WTC11 (cell line): ENCODE data around the gene USH2A. TPM values are rescaled to one million over a fixed set of nuclear protein-coding genes. Genes with fewer than 3 reads are reported as not detected.

Source experiments
- ATAC-seq: fragments of 200-7000 bp; cut with Tn5 transposase; 2 replicates; pipeline ENCODE4 v1.10.0; 2021; ENCODE audit warnings: mild to moderate bottlenecking, moderate library complexity
- CTCF ChIA-PET: fragments of 300-600 bp; sonication (Branson Sonifier 250); formaldehyde crosslinking; loops from one replicate; lab custom pipeline; 2021; ENCODE audit warnings: antibody characterized with exemption; lab: Charles Lee
- POLR2A ChIA-PET: fragments of 350-600 bp; sonication (Branson Sonifier 250); formaldehyde crosslinking; loops from one replicate; lab custom pipeline; 2021; ENCODE audit warnings: antibody characterized with exemption; lab: Charles Lee
- DNase-seq: peaks from one replicate; pipeline ENCODE4 v3.0.0; 2021; ENCODE audit warnings: low spot score
- H3K27ac Mint-ChIP-seq: 2 replicates; pipeline ENCODE4 v1.8.0; 2021; ENCODE audit warnings: mixed read lengths
- H3K27me3 Mint-ChIP-seq: 2 replicates; pipeline ENCODE4 v1.8.0; 2021; ENCODE audit warnings: low read depth, mild to moderate bottlenecking, moderate library complexity, mixed read lengths
- H3K36me3 Mint-ChIP-seq: 2 replicates; pipeline ENCODE4 v1.8.0; 2021; ENCODE audit warnings: mixed read lengths
- H3K4me1 Mint-ChIP-seq: 2 replicates; pipeline ENCODE4 v1.8.0; 2022; ENCODE audit warnings: mixed read lengths
- H3K4me3 Mint-ChIP-seq: 2 replicates; pipeline ENCODE4 v1.8.0; 2021; ENCODE audit warnings: mild to moderate bottlenecking, moderate library complexity, mixed read lengths
- H3K9me3 Mint-ChIP-seq: 2 replicates; pipeline ENCODE4 v1.8.0; 2021; ENCODE audit warnings: mixed read lengths
- ATF1 ChIP-seq: sonication (generic); formaldehyde crosslinking; IDR thresholded peaks from 2 replicates; pipeline ENCODE4 v1.8.1; 2023; ENCODE audit warnings: mild to moderate bottlenecking, moderate library complexity, missing genetic modification reagents
- CBFB ChIP-seq: sonication (generic); formaldehyde crosslinking; IDR thresholded peaks from 2 replicates; pipeline ENCODE4 v1.8.1; 2022; ENCODE audit warnings: mild to moderate bottlenecking, low read depth, missing genetic modification reagents
- CREB1 ChIP-seq: sonication (generic); formaldehyde crosslinking; IDR thresholded peaks from 2 replicates; pipeline ENCODE4 v1.8.0; 2023; ENCODE audit warnings: mild to moderate bottlenecking, missing genetic modification reagents
- GABPB1 ChIP-seq: sonication (generic); formaldehyde crosslinking; IDR thresholded peaks from 2 replicates; pipeline ENCODE4 v1.8.1; 2023; ENCODE audit warnings: mild to moderate bottlenecking, missing genetic modification reagents
- GRHL2 ChIP-seq: fragments of 250-450 bp; sonication (Bioruptor Pico); IDR thresholded peaks from 2 replicates; pipeline ENCODE4 v1.8.0; 2022; ENCODE audit warnings: mild to moderate bottlenecking, moderate library complexity; ENCODE audit not compliant: insufficient replicate concordance, severe bottlenecking
- GTF2I ChIP-seq: fragments of 250-450 bp; sonication (Bioruptor Pico); conservative IDR thresholded peaks from 2 replicates; pipeline ENCODE4 v1.4.0; 2021; ENCODE audit warnings: mild to moderate bottlenecking
- HMGA2 ChIP-seq: fragments of 250-450 bp; sonication (Bioruptor Pico); IDR thresholded peaks from 2 replicates; pipeline ENCODE4 v1.4.0; 2021; ENCODE audit warnings: mild to moderate bottlenecking, moderate library complexity
- IRF1 ChIP-seq: sonication (generic); formaldehyde crosslinking; IDR thresholded peaks from 2 replicates; pipeline ENCODE4 v1.8.0; 2023; ENCODE audit warnings: missing genetic modification reagents
- JUN ChIP-seq: sonication (generic); formaldehyde crosslinking; IDR thresholded peaks from 2 replicates; pipeline ENCODE4 v1.8.0; 2023; ENCODE audit warnings: mild to moderate bottlenecking, missing genetic modification reagents
- MLX ChIP-seq: sonication (generic); formaldehyde crosslinking; IDR thresholded peaks from 2 replicates; pipeline ENCODE4 v1.8.1; 2023; ENCODE audit warnings: mild to moderate bottlenecking, missing genetic modification reagents, moderate library complexity
- NR2C2 ChIP-seq: sonication (generic); formaldehyde crosslinking; IDR thresholded peaks from 2 replicates; pipeline ENCODE4 v1.8.0; 2022; ENCODE audit warnings: mild to moderate bottlenecking, missing genetic modification reagents
- PRRX2 ChIP-seq: fragments of 250-450 bp; sonication (Bioruptor Pico); IDR thresholded peaks from 2 replicates; pipeline ENCODE4 v1.8.0; 2021; ENCODE audit warnings: mild to moderate bottlenecking
- RELA ChIP-seq: sonication (generic); formaldehyde crosslinking; IDR thresholded peaks from 2 replicates; pipeline ENCODE4 v1.8.1; 2022; ENCODE audit warnings: missing genetic modification reagents, mild to moderate bottlenecking, borderline replicate concordance
- SMAD4 ChIP-seq: sonication (generic); formaldehyde crosslinking; IDR thresholded peaks from 2 replicates; pipeline ENCODE4 v1.8.0; 2022; ENCODE audit warnings: mild to moderate bottlenecking, missing genetic modification reagents
- TCF7 ChIP-seq: sonication (generic); formaldehyde crosslinking; IDR thresholded peaks from 2 replicates; pipeline ENCODE4 v1.8.0; 2022; ENCODE audit warnings: mild to moderate bottlenecking, low read depth, missing genetic modification reagents, moderate library complexity
- ZBTB21 ChIP-seq: sonication (generic); formaldehyde crosslinking; IDR thresholded peaks from 2 replicates; pipeline ENCODE4 v1.8.1; 2023; ENCODE audit warnings: mild to moderate bottlenecking, missing genetic modification reagents, borderline replicate concordance
- ZNF138 ChIP-seq: sonication (generic); formaldehyde crosslinking; conservative IDR thresholded peaks from 2 replicates; pipeline ENCODE4 v1.8.1; 2022; ENCODE audit warnings: mild to moderate bottlenecking, moderate library complexity, missing genetic modification reagents
- ZNF219 ChIP-seq: sonication (generic); formaldehyde crosslinking; IDR thresholded peaks from 2 replicates; pipeline ENCODE4 v1.8.0; 2023; ENCODE audit warnings: missing genetic modification reagents, mild to moderate bottlenecking, borderline replicate concordance
- total RNA-seq: library from RNA; stranded (reverse); gene quantifications from 3 replicates; pipeline ENCODE4 v1.2.3, GENCODE V29; 2021
- TF ChIP-seq, protein P1 (sequence below): sonication (generic); formaldehyde crosslinking; IDR thresholded peaks from 2 replicates; pipeline ENCODE4 v1.8.0; 2022; ENCODE audit warnings: mild to moderate bottlenecking, missing genetic modification reagents
- TF ChIP-seq, protein P2 (sequence below): fragments of 250-450 bp; sonication (Bioruptor Pico); IDR thresholded peaks from 2 replicates; pipeline ENCODE4 v1.9.0; 2021; ENCODE audit warnings: mild to moderate bottlenecking
- TF ChIP-seq, protein P3 (sequence below): sonication (generic); formaldehyde crosslinking; IDR thresholded peaks from 2 replicates; pipeline ENCODE4 v1.8.0; 2022; ENCODE audit warnings: missing genetic modification reagents

The USH2A gene
- total RNA-seq, 1 experiment from 2014 or later, result 0.37 TPM

- ATAC-seq (peak; percentile 38), DNase-seq (no peak)
- Mint-ChIP-seq H3K4me1 (peaks cover 63% of the 10 kb centered on the region), H3K27me3 (no peaks in the 10 kb centered on the region), H3K36me3 (no peaks in the 10 kb centered on the region), H3K9me3 (no peaks in the 10 kb centered on the region), H3K4me3 (peak overlapping the region; percentile 47), H3K27ac (peak overlapping the region; percentile 42)
- CTCF ChIA-PET, result no interaction called here
- POLR2A ChIA-PET, result no interaction called here
- TF ChIP-seq, protein P1, sequence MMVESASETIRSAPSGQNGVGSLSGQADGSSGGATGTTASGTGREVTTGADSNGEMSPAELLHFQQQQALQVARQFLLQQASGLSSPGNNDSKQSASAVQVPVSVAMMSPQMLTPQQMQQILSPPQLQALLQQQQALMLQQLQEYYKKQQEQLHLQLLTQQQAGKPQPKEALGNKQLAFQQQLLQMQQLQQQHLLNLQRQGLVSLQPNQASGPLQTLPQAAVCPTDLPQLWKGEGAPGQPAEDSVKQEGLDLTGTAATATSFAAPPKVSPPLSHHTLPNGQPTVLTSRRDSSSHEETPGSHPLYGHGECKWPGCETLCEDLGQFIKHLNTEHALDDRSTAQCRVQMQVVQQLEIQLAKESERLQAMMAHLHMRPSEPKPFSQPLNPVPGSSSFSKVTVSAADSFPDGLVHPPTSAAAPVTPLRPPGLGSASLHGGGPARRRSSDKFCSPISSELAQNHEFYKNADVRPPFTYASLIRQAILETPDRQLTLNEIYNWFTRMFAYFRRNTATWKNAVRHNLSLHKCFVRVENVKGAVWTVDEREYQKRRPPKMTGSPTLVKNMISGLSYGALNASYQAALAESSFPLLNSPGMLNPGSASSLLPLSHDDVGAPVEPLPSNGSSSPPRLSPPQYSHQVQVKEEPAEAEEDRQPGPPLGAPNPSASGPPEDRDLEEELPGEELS (CRISPR knock-in tag), result no peak
- no peak for TF ChIP-seq CBFB (CRISPR knock-in tag)
- no peak for TF ChIP-seq HMGA2 (CRISPR knock-in tag)
- TF ChIP-seq TCF7 (CRISPR knock-in tag), result no peak
- no peak for TF ChIP-seq CREB1
- no peak for TF ChIP-seq GABPB1 (CRISPR knock-in tag)
- TF ChIP-seq ZNF219, result no peak
- TF ChIP-seq, protein P2, sequence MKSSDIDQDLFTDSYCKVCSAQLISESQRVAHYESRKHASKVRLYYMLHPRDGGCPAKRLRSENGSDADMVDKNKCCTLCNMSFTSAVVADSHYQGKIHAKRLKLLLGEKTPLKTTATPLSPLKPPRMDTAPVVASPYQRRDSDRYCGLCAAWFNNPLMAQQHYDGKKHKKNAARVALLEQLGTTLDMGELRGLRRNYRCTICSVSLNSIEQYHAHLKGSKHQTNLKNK (CRISPR knock-in tag), result no peak
- no peak for TF ChIP-seq SMAD4 (CRISPR knock-in tag)
- no peak for TF ChIP-seq GTF2I
- TF ChIP-seq RELA (CRISPR knock-in tag), result no peak
- TF ChIP-seq, protein P3, sequence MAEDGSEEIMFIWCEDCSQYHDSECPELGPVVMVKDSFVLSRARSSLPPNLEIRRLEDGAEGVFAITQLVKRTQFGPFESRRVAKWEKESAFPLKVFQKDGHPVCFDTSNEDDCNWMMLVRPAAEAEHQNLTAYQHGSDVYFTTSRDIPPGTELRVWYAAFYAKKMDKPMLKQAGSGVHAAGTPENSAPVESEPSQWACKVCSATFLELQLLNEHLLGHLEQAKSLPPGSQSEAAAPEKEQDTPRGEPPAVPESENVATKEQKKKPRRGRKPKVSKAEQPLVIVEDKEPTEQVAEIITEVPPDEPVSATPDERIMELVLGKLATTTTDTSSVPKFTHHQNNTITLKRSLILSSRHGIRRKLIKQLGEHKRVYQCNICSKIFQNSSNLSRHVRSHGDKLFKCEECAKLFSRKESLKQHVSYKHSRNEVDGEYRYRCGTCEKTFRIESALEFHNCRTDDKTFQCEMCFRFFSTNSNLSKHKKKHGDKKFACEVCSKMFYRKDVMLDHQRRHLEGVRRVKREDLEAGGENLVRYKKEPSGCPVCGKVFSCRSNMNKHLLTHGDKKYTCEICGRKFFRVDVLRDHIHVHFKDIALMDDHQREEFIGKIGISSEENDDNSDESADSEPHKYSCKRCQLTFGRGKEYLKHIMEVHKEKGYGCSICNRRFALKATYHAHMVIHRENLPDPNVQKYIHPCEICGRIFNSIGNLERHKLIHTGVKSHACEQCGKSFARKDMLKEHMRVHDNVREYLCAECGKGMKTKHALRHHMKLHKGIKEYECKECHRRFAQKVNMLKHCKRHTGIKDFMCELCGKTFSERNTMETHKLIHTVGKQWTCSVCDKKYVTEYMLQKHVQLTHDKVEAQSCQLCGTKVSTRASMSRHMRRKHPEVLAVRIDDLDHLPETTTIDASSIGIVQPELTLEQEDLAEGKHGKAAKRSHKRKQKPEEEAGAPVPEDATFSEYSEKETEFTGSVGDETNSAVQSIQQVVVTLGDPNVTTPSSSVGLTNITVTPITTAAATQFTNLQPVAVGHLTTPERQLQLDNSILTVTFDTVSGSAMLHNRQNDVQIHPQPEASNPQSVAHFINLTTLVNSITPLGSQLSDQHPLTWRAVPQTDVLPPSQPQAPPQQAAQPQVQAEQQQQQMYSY (CRISPR knock-in tag), result no peak
- no peak for TF ChIP-seq GRHL2 (CRISPR knock-in tag)
- TF ChIP-seq NR2C2 (CRISPR knock-in tag), result no peak
- TF ChIP-seq ZNF138 (CRISPR knock-in tag), result no peak
- no peak for TF ChIP-seq IRF1
- no peak for TF ChIP-seq JUN
- no peak for TF ChIP-seq ATF1
Observed at GRCh38 chr1:215650446-215651149, 772.6 kb downstream of the USH2A start.

DNA sequence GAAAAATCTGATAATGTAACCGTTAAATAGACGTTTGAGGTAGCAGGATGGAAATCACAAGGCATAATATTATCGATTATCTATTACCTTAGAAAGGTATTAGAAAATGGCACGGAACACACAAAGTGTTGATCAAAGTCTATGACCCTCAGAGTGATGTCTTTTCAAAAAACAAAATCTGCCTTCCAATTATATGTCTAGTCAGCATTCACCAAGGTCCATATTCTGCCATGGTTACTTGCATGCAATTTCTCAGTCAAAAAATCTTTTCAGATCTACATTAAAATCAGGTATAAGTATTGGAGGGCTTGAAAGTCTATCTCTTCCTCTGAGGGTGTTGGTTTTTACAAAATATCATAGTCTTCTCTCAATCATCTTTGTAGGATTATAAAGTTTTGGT, 774.3 kb downstream of the USH2A start:
- ChIA-PET CTCF (no interaction called here), POLR2A (no interaction called here)
- ATAC-seq (no peak), DNase-seq (no peak)
- no peaks in the 10 kb centered on the region for H3K36me3 Mint-ChIP-seq
- H3K4me1 Mint-ChIP-seq, result peaks cover 63% of the 10 kb centered on the region
- H3K4me3 Mint-ChIP-seq, result no peak overlapping the region
- TF ChIP-seq MLX (CRISPR knock-in tag) (no peak), ATF1 (no peak), ZBTB21 (CRISPR knock-in tag) (no peak), PRRX2 (no peak), TCF7 (CRISPR knock-in tag) (no peak)
- no peaks in the 10 kb centered on the region for H3K9me3 Mint-ChIP-seq
- no peak overlapping the region for H3K27ac Mint-ChIP-seq
- H3K27me3 Mint-ChIP-seq, result no peaks in the 10 kb centered on the region
